HepG2 (cell line): ENCODE measurements around the gene METTL13.

Source experiments
- ARHGAP35 ChIP-seq: sonication (generic); formaldehyde crosslinking; IDR thresholded peaks from 2 replicates; pipeline ENCODE4 v1.9.0; 2022; ENCODE audit warnings: mild to moderate bottlenecking, inconsistent platforms, moderate library complexity, missing genetic modification reagents, borderline replicate concordance
- KLF6 ChIP-seq: IDR thresholded peaks from 2 replicates; pipeline ENCODE4 v1.8.0; 2016; ENCODE audit warnings: missing biosample characterization, missing genetic modification reagents
- PHF21A ChIP-seq: sonication (generic); formaldehyde crosslinking; IDR thresholded peaks from 2 replicates; pipeline ENCODE4 v1.5.0; 2020; ENCODE audit warnings: mild to moderate bottlenecking, missing genetic modification reagents
- POLR2A ChIP-seq, 2 experiments: IDR thresholded peaks; 2 replicates each; pipeline ENCODE4 v1.6.1; 2011; ENCODE audit warnings: low read depth in 2 of 2, low read length in 2 of 2, mild to moderate bottlenecking in 1 of 2, moderate library complexity in 1 of 2; ENCODE audit not compliant: insufficient read depth in 1 of 2
- ZNF10 ChIP-seq: sonication (generic); formaldehyde crosslinking; IDR thresholded peaks from 2 replicates; pipeline ENCODE4 v1.4.0; 2020; ENCODE audit warnings: mild to moderate bottlenecking, low read depth, missing genetic modification reagents, borderline replicate concordance
- ZNF138 ChIP-seq: sonication (generic); formaldehyde crosslinking; IDR thresholded peaks from 2 replicates; pipeline ENCODE4 v1.5.0; 2020; ENCODE audit warnings: mild to moderate bottlenecking, low read depth, missing genetic modification reagents
- TF ChIP-seq, protein P1 (sequence below): sonication (generic); formaldehyde crosslinking; IDR thresholded peaks from 2 replicates; pipeline ENCODE4 v1.5.0; 2020; ENCODE audit warnings: mild to moderate bottlenecking, missing genetic modification reagents, moderate library complexity
- TF ChIP-seq, protein P2 (sequence below): sonication (generic); formaldehyde crosslinking; conservative IDR thresholded peaks from 2 replicates; pipeline ENCODE4 v1.8.1; 2023; ENCODE audit warnings: missing genetic modification reagents
- TF ChIP-seq, protein P3 (sequence below): sonication (generic); formaldehyde crosslinking; IDR thresholded peaks from 2 replicates; pipeline ENCODE4 v1.8.0; 2022; ENCODE audit warnings: mild to moderate bottlenecking, missing genetic modification reagents; ENCODE audit not compliant: insufficient replicate concordance
- TF ChIP-seq, protein P4 (sequence below): IDR thresholded peaks from 2 replicates; pipeline ENCODE4 v1.6.1; 2016; ENCODE audit warnings: missing biosample characterization, missing genetic modification reagents, low read depth
- TF ChIP-seq, protein P5 (sequence below): sonication (generic); formaldehyde crosslinking; IDR thresholded peaks from 2 replicates; pipeline ENCODE4 v1.4.0; 2020; ENCODE audit warnings: mild to moderate bottlenecking, missing genetic modification reagents, borderline replicate concordance

DNA sequence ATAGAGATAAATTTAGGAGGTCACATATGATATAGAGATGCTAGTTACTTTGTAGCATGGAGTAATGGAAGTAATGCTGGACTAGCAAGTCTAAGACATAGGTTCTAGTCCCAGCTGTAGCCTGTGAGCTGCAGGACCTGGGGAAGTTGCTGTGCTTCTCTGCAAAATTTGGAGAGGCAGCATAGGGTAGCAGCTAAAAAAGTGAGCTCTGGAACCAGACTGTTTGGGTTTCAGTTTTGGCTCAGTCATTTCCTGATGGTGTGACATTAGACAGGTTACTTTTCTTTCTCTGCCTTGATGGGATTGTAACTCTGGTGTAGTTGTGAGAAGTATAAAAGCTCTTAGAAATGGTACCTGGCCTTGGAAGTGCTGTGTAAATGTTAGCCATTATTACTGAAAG is 3.3 kb downstream of the METTL13 start:
- TF ChIP-seq, protein P1, sequence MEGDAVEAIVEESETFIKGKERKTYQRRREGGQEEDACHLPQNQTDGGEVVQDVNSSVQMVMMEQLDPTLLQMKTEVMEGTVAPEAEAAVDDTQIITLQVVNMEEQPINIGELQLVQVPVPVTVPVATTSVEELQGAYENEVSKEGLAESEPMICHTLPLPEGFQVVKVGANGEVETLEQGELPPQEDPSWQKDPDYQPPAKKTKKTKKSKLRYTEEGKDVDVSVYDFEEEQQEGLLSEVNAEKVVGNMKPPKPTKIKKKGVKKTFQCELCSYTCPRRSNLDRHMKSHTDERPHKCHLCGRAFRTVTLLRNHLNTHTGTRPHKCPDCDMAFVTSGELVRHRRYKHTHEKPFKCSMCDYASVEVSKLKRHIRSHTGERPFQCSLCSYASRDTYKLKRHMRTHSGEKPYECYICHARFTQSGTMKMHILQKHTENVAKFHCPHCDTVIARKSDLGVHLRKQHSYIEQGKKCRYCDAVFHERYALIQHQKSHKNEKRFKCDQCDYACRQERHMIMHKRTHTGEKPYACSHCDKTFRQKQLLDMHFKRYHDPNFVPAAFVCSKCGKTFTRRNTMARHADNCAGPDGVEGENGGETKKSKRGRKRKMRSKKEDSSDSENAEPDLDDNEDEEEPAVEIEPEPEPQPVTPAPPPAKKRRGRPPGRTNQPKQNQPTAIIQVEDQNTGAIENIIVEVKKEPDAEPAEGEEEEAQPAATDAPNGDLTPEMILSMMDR = no peak
- no peak for TF ChIP-seq ZNF138 (CRISPR knock-in tag)
- TF ChIP-seq, protein P2, sequence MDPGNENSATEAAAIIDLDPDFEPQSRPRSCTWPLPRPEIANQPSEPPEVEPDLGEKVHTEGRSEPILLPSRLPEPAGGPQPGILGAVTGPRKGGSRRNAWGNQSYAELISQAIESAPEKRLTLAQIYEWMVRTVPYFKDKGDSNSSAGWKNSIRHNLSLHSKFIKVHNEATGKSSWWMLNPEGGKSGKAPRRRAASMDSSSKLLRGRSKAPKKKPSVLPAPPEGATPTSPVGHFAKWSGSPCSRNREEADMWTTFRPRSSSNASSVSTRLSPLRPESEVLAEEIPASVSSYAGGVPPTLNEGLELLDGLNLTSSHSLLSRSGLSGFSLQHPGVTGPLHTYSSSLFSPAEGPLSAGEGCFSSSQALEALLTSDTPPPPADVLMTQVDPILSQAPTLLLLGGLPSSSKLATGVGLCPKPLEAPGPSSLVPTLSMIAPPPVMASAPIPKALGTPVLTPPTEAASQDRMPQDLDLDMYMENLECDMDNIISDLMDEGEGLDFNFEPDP (CRISPR knock-in tag) = no peak
- no peak for TF ChIP-seq POLR2A (IDR thresholded peaks at IDR 0.05; ENCODE audit: insufficient read depth in 1 of 2, low read depth in 2 of 2, low read length in 2 of 2)
- TF ChIP-seq ARHGAP35 = no peak
- no peak for TF ChIP-seq KLF6 (CRISPR knock-in tag)
- TF ChIP-seq, protein P3, sequence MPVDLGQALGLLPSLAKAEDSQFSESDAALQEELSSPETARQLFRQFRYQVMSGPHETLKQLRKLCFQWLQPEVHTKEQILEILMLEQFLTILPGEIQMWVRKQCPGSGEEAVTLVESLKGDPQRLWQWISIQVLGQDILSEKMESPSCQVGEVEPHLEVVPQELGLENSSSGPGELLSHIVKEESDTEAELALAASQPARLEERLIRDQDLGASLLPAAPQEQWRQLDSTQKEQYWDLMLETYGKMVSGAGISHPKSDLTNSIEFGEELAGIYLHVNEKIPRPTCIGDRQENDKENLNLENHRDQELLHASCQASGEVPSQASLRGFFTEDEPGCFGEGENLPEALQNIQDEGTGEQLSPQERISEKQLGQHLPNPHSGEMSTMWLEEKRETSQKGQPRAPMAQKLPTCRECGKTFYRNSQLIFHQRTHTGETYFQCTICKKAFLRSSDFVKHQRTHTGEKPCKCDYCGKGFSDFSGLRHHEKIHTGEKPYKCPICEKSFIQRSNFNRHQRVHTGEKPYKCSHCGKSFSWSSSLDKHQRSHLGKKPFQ (CRISPR knock-in tag) = no peak
- no peak for TF ChIP-seq PHF21A (CRISPR knock-in tag)
- TF ChIP-seq, protein P4, sequence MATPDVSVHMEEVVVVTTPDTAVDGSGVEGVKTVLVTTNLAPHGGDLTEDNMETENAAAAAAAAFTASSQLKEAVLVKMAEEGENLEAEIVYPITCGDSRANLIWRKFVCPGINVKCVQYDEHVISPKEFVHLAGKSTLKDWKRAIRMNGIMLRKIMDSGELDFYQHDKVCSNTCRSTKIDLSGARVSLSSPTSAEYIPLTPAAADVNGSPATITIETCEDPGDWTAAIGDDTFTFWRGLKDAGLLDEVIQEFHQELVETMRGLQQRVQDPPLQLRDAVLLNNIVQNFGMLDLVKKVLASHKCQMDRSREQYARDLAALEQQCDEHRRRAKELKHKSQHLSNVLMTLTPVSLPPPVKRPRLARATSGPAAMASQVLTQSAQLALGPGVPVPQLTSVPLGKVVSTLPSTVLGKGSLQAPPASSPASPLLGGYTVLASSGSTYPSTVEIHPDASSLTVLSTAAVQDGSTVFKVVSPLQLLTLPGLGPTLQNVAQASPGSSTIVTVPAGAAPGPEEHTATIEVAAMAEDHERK (CRISPR knock-in tag) = no peak
- TF ChIP-seq ZNF10 = no peak
- TF ChIP-seq, protein P5, sequence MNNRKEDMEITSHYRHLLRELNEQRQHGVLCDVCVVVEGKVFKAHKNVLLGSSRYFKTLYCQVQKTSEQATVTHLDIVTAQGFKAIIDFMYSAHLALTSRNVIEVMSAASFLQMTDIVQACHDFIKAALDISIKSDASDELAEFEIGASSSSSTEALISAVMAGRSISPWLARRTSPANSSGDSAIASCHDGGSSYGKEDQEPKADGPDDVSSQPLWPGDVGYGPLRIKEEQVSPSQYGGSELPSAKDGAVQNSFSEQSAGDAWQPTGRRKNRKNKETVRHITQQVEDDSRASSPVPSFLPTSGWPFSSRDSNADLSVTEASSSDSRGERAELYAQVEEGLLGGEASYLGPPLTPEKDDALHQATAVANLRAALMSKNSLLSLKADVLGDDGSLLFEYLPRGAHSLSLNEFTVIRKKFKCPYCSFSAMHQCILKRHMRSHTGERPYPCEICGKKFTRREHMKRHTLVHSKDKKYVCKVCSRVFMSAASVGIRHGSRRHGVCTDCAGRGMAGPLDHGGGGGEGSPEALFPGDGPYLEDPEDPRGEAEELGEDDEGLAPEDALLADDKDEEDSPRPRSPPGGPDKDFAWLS = no peak
